Liver (tissue), 9 donors: ENCODE measurements around the gene RWDD1. TPM values are rescaled to one million over a fixed set of nuclear protein-coding genes. Genes with fewer than 3 reads are reported as not detected.

Experiments
- DNase-seq: peaks from one replicate; pipeline ENCODE4 v3.0.0-alpha.2; 2017; ENCODE audit warnings: low spot score
- H3K27ac ChIP-seq, 2 donors: one replicate each; pipeline ENCODE4 v1.7.0; 2013; ENCODE audit warnings: inconsistent platforms in 2 of 2, low read length in 2 of 2, control low read depth in 1 of 2, low read depth in 1 of 2, mild to moderate bottlenecking in 1 of 2
- H3K27me3 ChIP-seq, 4 donors: one replicate each; pipeline versions ENCODE4 v1.6.1 to v1.7.0; 2013; ENCODE audit warnings: low read length in 3 of 4, inconsistent platforms in 1 of 4, mild to moderate bottlenecking in 1 of 4, moderate library complexity in 1 of 4; ENCODE audit not compliant: control insufficient read depth in 4 of 4, insufficient read depth in 4 of 4
- H3K36me3 ChIP-seq, 4 donors: one replicate each; pipeline versions ENCODE4 v1.6.1 to v1.7.0; 2013; ENCODE audit warnings: low read length in 3 of 4, mild to moderate bottlenecking in 3 of 4, low read depth in 1 of 4, moderate library complexity in 1 of 4; ENCODE audit not compliant: control insufficient read depth in 4 of 4, insufficient read depth in 3 of 4
- H3K4me1 ChIP-seq, 4 donors: one replicate each; pipeline versions ENCODE4 v1.6.1 to v1.7.0; 2013; ENCODE audit warnings: low read length in 3 of 4, mild to moderate bottlenecking in 3 of 4, moderate library complexity in 1 of 4; ENCODE audit not compliant: control insufficient read depth in 4 of 4, insufficient read depth in 4 of 4
- H3K4me3 ChIP-seq, 3 donors: one replicate each; pipeline versions ENCODE4 v1.6.1 to v1.7.0; 2013; ENCODE audit warnings: low read length in 3 of 3, control low read depth in 1 of 3, low read depth in 1 of 3, mild to moderate bottlenecking in 1 of 3
- H3K9ac ChIP-seq, 2 donors: one replicate each; pipeline ENCODE4 v1.7.0; 2013; ENCODE audit warnings: low read length in 2 of 2, mild to moderate bottlenecking in 2 of 2, moderate library complexity in 2 of 2, control low read depth in 1 of 2, low read depth in 1 of 2
- H3K9me3 ChIP-seq, 4 donors: one replicate each; pipeline versions ENCODE4 v1.6.1 to v1.7.0; 2013; ENCODE audit warnings: low read length in 3 of 4; ENCODE audit not compliant: control insufficient read depth in 4 of 4
- EGR1 ChIP-seq, 2 donors: IDR thresholded peaks; 2 replicates each; pipeline ENCODE4 v1.6.1; 2016 to 2018; ENCODE audit warnings: antibody characterized with exemption in 2 of 2, low read depth in 2 of 2
- FOXA1 ChIP-seq: IDR thresholded peaks from 2 replicates; pipeline ENCODE4 v1.6.1; 2016; ENCODE audit warnings: antibody characterized with exemption
- FOXA2 ChIP-seq: IDR thresholded peaks from 2 replicates; pipeline ENCODE4 v1.6.1; 2016; ENCODE audit warnings: antibody characterized with exemption
- GABPA ChIP-seq, 2 donors: IDR thresholded peaks in 1 of 2; conservative IDR thresholded peaks in 1 of 2; 2 replicates each; pipeline ENCODE4 v1.6.1; 2016; ENCODE audit warnings: antibody characterized with exemption in 2 of 2, mild to moderate bottlenecking in 1 of 2, moderate library complexity in 1 of 2
- HNF4A ChIP-seq, 2 donors: conservative IDR thresholded peaks; 2 replicates each; pipeline ENCODE4 v1.6.1; 2016; ENCODE audit warnings: antibody characterized with exemption in 2 of 2, mild to moderate bottlenecking in 2 of 2
- HNF4G ChIP-seq: IDR thresholded peaks from 2 replicates; pipeline ENCODE4 v1.6.1; 2016; ENCODE audit warnings: antibody characterized with exemption
- JUND ChIP-seq, 2 donors: IDR thresholded peaks; 2 replicates each; pipeline ENCODE4 v1.6.1; 2016; ENCODE audit warnings: antibody characterized with exemption in 2 of 2
- NR2F2 ChIP-seq: IDR thresholded peaks from 2 replicates; pipeline ENCODE4 v1.6.1; 2016; ENCODE audit warnings: antibody characterized with exemption
- RAD21 ChIP-seq, 2 donors: IDR thresholded peaks; 2 replicates each; pipeline ENCODE4 v1.6.1; 2016; ENCODE audit warnings: antibody characterized with exemption in 2 of 2, mild to moderate bottlenecking in 2 of 2
- YY1 ChIP-seq: IDR thresholded peaks from 2 replicates; pipeline ENCODE4 v1.6.1; 2016; ENCODE audit warnings: antibody characterized with exemption, mild to moderate bottlenecking
- WGBS: extraction: QIAGEN DNeasy Blood & Tissue Kit; methylation state at CpG from one replicate; pipeline ENCODE4 v1.1.7; 2013; 5-methylcytosine and 5-hydroxymethylcytosine counted together
- polyA plus RNA-seq, 2 donors: library from polyadenylated mRNA; stranded (reverse) in 1 of 2; unstranded in 1 of 2; fragments of 200-250 nt in 1 of 2; fragments of >200 nt in 1 of 2; fragmentation: Nextera tagmentation in 1 of 2; extraction: Ambion mirVana in 1 of 2; gene quantifications; one replicate each; pipeline versions ENCODE4 v1.2.1 to v1.2.3, GENCODE V29; 2013 to 2015
- total RNA-seq, 2 donors: library from RNA; depleted of rRNA; stranded (reverse); fragments of >200 nt; gene quantifications; one replicate each; pipeline ENCODE4 v1.2.3, GENCODE V29; 2014
- TF ChIP-seq, protein P1 (sequence below): IDR thresholded peaks from 2 replicates; pipeline ENCODE4 v1.6.1; 2016; ENCODE audit warnings: antibody characterized with exemption
- TF ChIP-seq, protein P2 (sequence below): IDR thresholded peaks from 2 replicates; pipeline ENCODE4 v1.6.1; 2016; ENCODE audit warnings: antibody characterized with exemption
- donor health status: healthy.
- donor health status: healthy.
- donor health status: healthy.
- donor health status: healthy.
- donor health status: healthy.

Gene RWDD1
- total and polyA plus RNA-seq, 4 donors, result 7.0 to 52.7 (median 10.9) TPM

DNA sequence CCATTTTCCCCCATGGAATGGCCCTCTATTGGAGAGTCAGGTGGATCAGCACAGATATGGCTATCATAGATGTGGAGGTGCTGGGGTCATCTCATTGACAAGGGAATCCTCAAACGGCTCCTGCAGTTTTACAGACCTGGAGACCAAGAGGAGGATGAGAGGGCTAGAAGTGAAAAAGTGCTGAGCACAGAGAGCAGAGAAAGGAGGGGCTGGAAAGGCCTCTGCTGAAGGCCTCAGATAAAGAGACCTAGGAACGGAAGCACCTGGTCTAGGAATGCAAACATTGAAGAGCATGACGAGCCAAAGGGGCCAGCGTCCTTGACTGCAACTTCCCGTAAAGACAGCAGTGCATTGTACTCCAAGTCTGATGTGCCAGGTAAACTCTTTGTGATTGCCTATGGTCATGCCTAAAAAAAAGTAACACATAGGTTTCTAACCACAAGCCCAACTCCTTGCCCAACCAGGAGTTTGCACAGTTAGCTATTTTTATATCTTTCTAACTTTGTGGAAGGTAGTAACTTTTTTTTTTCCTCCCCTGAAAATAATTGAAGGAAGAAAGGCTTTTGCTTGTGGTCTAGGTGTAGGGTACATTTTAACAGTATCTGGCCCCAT is 60.2 kb downstream of the RWDD1 start:
- Histone ChIP-seq H3K4me1 (no peaks in the 10 kb centered on the region), H3K27ac (no peak overlapping the region), H3K4me3 (no peak overlapping the region), H3K9ac (no peak overlapping the region), H3K9me3 (no peaks in the 10 kb centered on the region), H3K27me3 (no peaks in the 10 kb centered on the region), H3K36me3 (peaks cover 0 to 4% (median 0%) of the 10 kb centered on the region in 4 donors)
- no peak for DNase-seq
- TF ChIP-seq FOXA2 (no peak), NR2F2 (peak; percentile 41)
- WGBS, result 66% methylated on average over 5 of the region's 5 CpGs

DNA sequence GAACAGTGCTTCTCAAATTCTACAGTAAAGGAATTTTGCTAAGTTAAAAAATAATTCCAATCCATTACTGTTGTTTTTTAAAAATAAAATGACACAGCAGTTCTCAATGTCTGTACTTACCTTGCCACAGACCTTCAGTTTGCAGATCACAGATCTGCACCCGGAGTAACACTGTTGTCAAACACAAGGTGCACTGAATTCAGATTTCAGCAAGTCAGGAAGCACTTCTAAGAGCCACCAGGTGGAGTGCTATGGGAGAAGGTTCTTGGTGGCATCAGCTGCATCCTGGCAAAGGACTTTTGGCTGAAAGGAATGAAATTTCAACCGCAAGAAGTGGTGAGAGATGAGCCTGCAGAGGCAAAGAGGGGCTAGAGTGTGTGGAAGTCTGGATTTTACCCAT is 62.4 kb downstream of the RWDD1 start:
- Histone ChIP-seq H3K9me3 (no peaks in the 10 kb centered on the region), H3K27ac (no peak overlapping the region), H3K27me3 (no peaks in the 10 kb centered on the region), H3K36me3 (peaks cover 0 to 4% (median 0%) of the 10 kb centered on the region in 4 donors), H3K9ac (no peak overlapping the region), H3K4me3 (no peak overlapping the region), H3K4me1 (no peaks in the 10 kb centered on the region)
- 91% methylated on average over 2 of the region's 2 CpGs for WGBS
- TF ChIP-seq, protein P1, sequence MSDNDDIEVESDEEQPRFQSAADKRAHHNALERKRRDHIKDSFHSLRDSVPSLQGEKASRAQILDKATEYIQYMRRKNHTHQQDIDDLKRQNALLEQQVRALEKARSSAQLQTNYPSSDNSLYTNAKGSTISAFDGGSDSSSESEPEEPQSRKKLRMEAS, result no peak
- no peak for TF ChIP-seq FOXA1
- TF ChIP-seq YY1, result no peak
- no peak for TF ChIP-seq NR2F2
- TF ChIP-seq HNF4G, result no peak
- TF ChIP-seq GABPA (IDR thresholded peaks at IDR 0.05 in 1 of 2, conservative IDR thresholded peaks at IDR 0.05 in 1 of 2), result no peak
- TF ChIP-seq RAD21 (IDR thresholded peaks at IDR 0.05), result no peak
- TF ChIP-seq HNF4A (conservative IDR thresholded peaks at IDR 0.05), result no peak
- no peak for TF ChIP-seq EGR1 (IDR thresholded peaks at IDR 0.05; ENCODE audit: low read depth in 2 of 2)
- TF ChIP-seq, protein P2, sequence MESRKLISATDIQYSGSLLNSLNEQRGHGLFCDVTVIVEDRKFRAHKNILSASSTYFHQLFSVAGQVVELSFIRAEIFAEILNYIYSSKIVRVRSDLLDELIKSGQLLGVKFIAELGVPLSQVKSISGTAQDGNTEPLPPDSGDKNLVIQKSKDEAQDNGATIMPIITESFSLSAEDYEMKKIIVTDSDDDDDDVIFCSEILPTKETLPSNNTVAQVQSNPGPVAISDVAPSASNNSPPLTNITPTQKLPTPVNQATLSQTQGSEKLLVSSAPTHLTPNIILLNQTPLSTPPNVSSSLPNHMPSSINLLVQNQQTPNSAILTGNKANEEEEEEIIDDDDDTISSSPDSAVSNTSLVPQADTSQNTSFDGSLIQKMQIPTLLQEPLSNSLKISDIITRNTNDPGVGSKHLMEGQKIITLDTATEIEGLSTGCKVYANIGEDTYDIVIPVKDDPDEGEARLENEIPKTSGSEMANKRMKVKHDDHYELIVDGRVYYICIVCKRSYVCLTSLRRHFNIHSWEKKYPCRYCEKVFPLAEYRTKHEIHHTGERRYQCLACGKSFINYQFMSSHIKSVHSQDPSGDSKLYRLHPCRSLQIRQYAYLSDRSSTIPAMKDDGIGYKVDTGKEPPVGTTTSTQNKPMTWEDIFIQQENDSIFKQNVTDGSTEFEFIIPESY, result no peak
- no peak for TF ChIP-seq JUND (IDR thresholded peaks at IDR 0.05)
- DNase-seq, result no peak

Other genes starting within 250 kb of the RWDD1 start
- 10 to 100 TPM; 13.0 to 22.8 TPM for gene DSE, start 200.6 kb upstream of the RWDD1 start, total RNA-seq
- gene DSE, start 200.6 kb upstream of the RWDD1 start, polyA plus RNA-seq, result 1 to 10 TPM; 5.5 to 6.1 TPM
- gene CALHM6, start 110.1 kb upstream of the RWDD1 start, total RNA-seq, result 10 to 100 TPM in 1 of 2 donors, 1 to 10 TPM in 1; 2.0 to 22.4 TPM
- 1 to 10 TPM; 5.2 to 7.3 TPM for gene CALHM6, start 110.1 kb upstream of the RWDD1 start, polyA plus RNA-seq
- gene CALHM5, start 59.9 kb upstream of the RWDD1 start, total RNA-seq, result under 1 TPM; 0.47 to 0.59 TPM
- gene CALHM5, start 59.9 kb upstream of the RWDD1 start, polyA plus RNA-seq, result under 1 TPM; 0.07 to 0.44 TPM
- gene TRAPPC3L, start 25.8 kb upstream of the RWDD1 start, total RNA-seq, result under 1 TPM; 0.08 to 0.19 TPM
- gene TRAPPC3L, start 25.8 kb upstream of the RWDD1 start, polyA plus RNA-seq, result under 1 TPM; 0.14 to 0.21 TPM
- not detected for gene CALHM4, start 17.8 kb upstream of the RWDD1 start, total RNA-seq
- gene CALHM4, start 17.8 kb upstream of the RWDD1 start, polyA plus RNA-seq, result not detected
- gene RSPH4A, start 45.0 kb downstream of the RWDD1 start, total RNA-seq, result under 1 TPM in 1 of 2 donors, not detected in 1; 0.50 TPM
- gene RSPH4A, start 45.0 kb downstream of the RWDD1 start, polyA plus RNA-seq, result under 1 TPM; 0.06 to 0.10 TPM
- 10 to 100 TPM in 1 of 2 donors, 1 to 10 TPM in 1; 6.9 to 11.0 TPM for gene ZUP1, start 97.3 kb downstream of the RWDD1 start, total RNA-seq
- 1 to 10 TPM; 2.6 to 4.8 TPM for gene ZUP1, start 97.3 kb downstream of the RWDD1 start, polyA plus RNA-seq
- 1 to 10 TPM; 3.3 to 3.6 TPM for gene KPNA5, start 109.7 kb downstream of the RWDD1 start, total RNA-seq
- gene KPNA5, start 109.7 kb downstream of the RWDD1 start, polyA plus RNA-seq, result 1 to 10 TPM in 1 of 2 donors, under 1 TPM in 1; 0.63 to 1.3 TPM
- 1 to 10 TPM in 1 of 2 donors, under 1 TPM in 1; 0.56 to 1.0 TPM for gene FAM162B, start 194.2 kb downstream of the RWDD1 start, total RNA-seq
- gene FAM162B, start 194.2 kb downstream of the RWDD1 start, polyA plus RNA-seq, result under 1 TPM; 0.56 to 0.62 TPM